Astrocyte (in vitro differentiated cells and primary cell): ENCODE measurements around the gene ANKHD1. TPM values are rescaled to one million over a fixed set of nuclear protein-coding genes. Genes with fewer than 3 reads are reported as not detected.

Source experiments
- DNase-seq: peaks from one replicate; pipeline ENCODE4 v3.0.0-alpha.2; 2010; ENCODE audit warnings: low read depth
- FAIRE-seq: peaks from 2 replicates; lab custom pipeline; 2011; peaks lifted over from hg19 to GRCh38; lab: Jason Lieb, UNC
- H2AFZ ChIP-seq: 2 replicates; pipeline ENCODE4 v1.6.0; 2012; ENCODE audit warnings: low read depth, low read length, inconsistent platforms
- H3K27ac ChIP-seq: 2 replicates; pipeline ENCODE4 v1.5.1; 2011; ENCODE audit warnings: low read depth, low read length, inconsistent platforms
- H3K27me3 ChIP-seq: 2 replicates; pipeline ENCODE4 v1.6.0; 2011; ENCODE audit warnings: low read length, inconsistent platforms; ENCODE audit not compliant: insufficient read depth
- H3K36me3 ChIP-seq: 2 replicates; pipeline ENCODE4 v1.5.1; 2011; ENCODE audit warnings: low read length, inconsistent platforms; ENCODE audit not compliant: insufficient read depth
- H3K4me1 ChIP-seq: 2 replicates; pipeline ENCODE4 v1.5.1; 2011; ENCODE audit warnings: low read length, inconsistent platforms; ENCODE audit not compliant: insufficient read depth
- H3K4me2 ChIP-seq: 2 replicates; pipeline ENCODE4 v1.6.0; 2012; ENCODE audit warnings: low read length, inconsistent platforms
- H3K4me3 ChIP-seq: 2 replicates; pipeline ENCODE4 v1.5.1; 2011; ENCODE audit warnings: low read depth, mild to moderate bottlenecking, low read length, inconsistent platforms; ENCODE audit not compliant: insufficient read depth
- H3K79me2 ChIP-seq: 2 replicates; pipeline ENCODE4 v1.6.0; 2012; ENCODE audit warnings: mild to moderate bottlenecking, low read length, inconsistent platforms; ENCODE audit not compliant: insufficient read depth
- H3K9ac ChIP-seq: 2 replicates; pipeline ENCODE4 v1.6.0; 2012; ENCODE audit warnings: mild to moderate bottlenecking, low read length, inconsistent platforms
- H3K9me3 ChIP-seq: 2 replicates; pipeline ENCODE4 v1.5.1; 2012; ENCODE audit warnings: low read depth, mild to moderate bottlenecking, low read length, inconsistent platforms; ENCODE audit not compliant: insufficient read depth
- H4K20me1 ChIP-seq: 2 replicates; pipeline ENCODE4 v1.6.0; 2012; ENCODE audit warnings: low read length, inconsistent platforms; ENCODE audit not compliant: insufficient read depth
- H3K27ac Mint-ChIP-seq: one replicate; pipeline ENCODE4 v1.8.0; 2021; ENCODE audit warnings: mild to moderate bottlenecking, mixed read lengths; ENCODE audit not compliant: unreplicated experiment
- H3K27me3 Mint-ChIP-seq: one replicate; pipeline ENCODE4 v1.8.0; 2021; ENCODE audit warnings: low read depth, mixed read lengths; ENCODE audit not compliant: unreplicated experiment
- H3K36me3 Mint-ChIP-seq: one replicate; pipeline ENCODE4 v1.8.0; 2021; ENCODE audit warnings: low read depth, mixed read lengths; ENCODE audit not compliant: unreplicated experiment
- H3K4me1 Mint-ChIP-seq: one replicate; pipeline ENCODE4 v1.8.0; 2021; ENCODE audit warnings: low read depth, mixed read lengths; ENCODE audit not compliant: unreplicated experiment
- H3K4me3 Mint-ChIP-seq: one replicate; pipeline ENCODE4 v1.8.0; 2021; ENCODE audit warnings: mild to moderate bottlenecking, moderate library complexity, mixed read lengths; ENCODE audit not compliant: unreplicated experiment
- H3K9me3 Mint-ChIP-seq: one replicate; pipeline ENCODE4 v1.8.0; 2021; ENCODE audit warnings: mild to moderate bottlenecking, mixed read lengths; ENCODE audit not compliant: unreplicated experiment
- CTCF ChIP-seq: IDR thresholded peaks from 2 replicates; pipeline ENCODE4 v1.5.1; 2011; ENCODE audit warnings: low read depth, mild to moderate bottlenecking, inconsistent platforms, low read length, moderate library complexity; ENCODE audit not compliant: insufficient read depth
- EZH2 ChIP-seq: IDR thresholded peaks from 2 replicates; pipeline ENCODE4 v1.6.1; 2012; ENCODE audit warnings: mild to moderate bottlenecking, low read length, inconsistent platforms; ENCODE audit not compliant: insufficient read depth
- microRNA-seq: library from miRNA; unstranded; fragments of <30 nt; microRNA quantifications from one replicate; pipeline ENCODE4 v1.2.0, GENCODE V29; 2020
- total RNA-seq: library from RNA; stranded (reverse); gene quantifications from 2 replicates; pipeline ENCODE4 v1.2.1, GENCODE V29; 2021

The ANKHD1 gene
- total RNA-seq, 1 donor from 2014 or later = 56.5 TPM

- H3K36me3 ChIP-seq = no peaks in the 10 kb centered on the region
- H3K27me3 Mint-ChIP-seq = peaks cover 3% of the 10 kb centered on the region
- H3K27me3 ChIP-seq = peaks cover 5% of the 10 kb centered on the region
- H3K27ac Mint-ChIP-seq = no peak overlapping the region
- H3K9me3 ChIP-seq = no peaks in the 10 kb centered on the region
- no peaks in the 10 kb centered on the region for H3K36me3 Mint-ChIP-seq
- H3K4me1 Mint-ChIP-seq = peaks cover 23% of the 10 kb centered on the region
- H3K4me3 Mint-ChIP-seq = no peak overlapping the region
- H3K4me3 ChIP-seq = no peak overlapping the region
- H4K20me1 ChIP-seq = no peaks in the 10 kb centered on the region
- no peak overlapping the region for H3K27ac ChIP-seq
- H3K4me1 ChIP-seq = peaks cover 7% of the 10 kb centered on the region
- H2AFZ ChIP-seq = no peak overlapping the region
- FAIRE-seq = no peak
- H3K4me2 ChIP-seq = no peak overlapping the region
- no peaks in the 10 kb centered on the region for H3K79me2 ChIP-seq
- peaks cover 3% of the 10 kb centered on the region for H3K9me3 Mint-ChIP-seq
- DNase-seq = no peak
- H3K9ac ChIP-seq = no peak overlapping the region
- TF ChIP-seq EZH2 (no peak), CTCF (no peak)
Observed at GRCh38 chr5:140588311-140589070, 186.9 kb downstream of the ANKHD1 start.

Small RNA genes lying within 50 kb of the gene (microRNA-seq; reads per million reads assigned to microRNA genes)
- not detected for gene MIR6831

Other genes with a start within 250 kb of the ANKHD1 start
- 35.2 and 46.3 TPM in 2 replicates for gene CYSTM1, start 226.6 kb upstream of the ANKHD1 start, total RNA-seq
- 199 and 202 TPM in 2 replicates for gene PFDN1, start 98.7 kb upstream of the ANKHD1 start, total RNA-seq
- 257 and 272 TPM in 2 replicates for gene HBEGF, start 55.2 kb upstream of the ANKHD1 start, total RNA-seq
- gene SLC4A9, start 41.6 kb upstream of the ANKHD1 start, total RNA-seq = 0.25 TPM in 1 of 2 replicates, not detected in the other
- 2.4 and 3.6 TPM in 2 replicates for gene EIF4EBP3, start 145.8 kb downstream of the ANKHD1 start, total RNA-seq
- 71.3 and 72.4 TPM in 2 replicates for gene SRA1, start 155.6 kb downstream of the ANKHD1 start, total RNA-seq
- 20.4 and 21.1 TPM in 2 replicates for gene APBB3, start 162.8 kb downstream of the ANKHD1 start, total RNA-seq
- gene SLC35A4, start 163.0 kb downstream of the ANKHD1 start, total RNA-seq = 59.9 and 61.8 TPM in 2 replicates
- 0.16 and 0.34 TPM in 2 replicates for gene CD14, start 231.3 kb downstream of the ANKHD1 start, total RNA-seq
- 7.0 and 8.0 TPM in 2 replicates for gene TMCO6, start 237.6 kb downstream of the ANKHD1 start, total RNA-seq
- 55.9 and 62.3 TPM in 2 replicates for gene NDUFA2, start 245.8 kb downstream of the ANKHD1 start, total RNA-seq
- gene IK, start 246.0 kb downstream of the ANKHD1 start, total RNA-seq = 67.3 and 71.6 TPM in 2 replicates